ENCODE data around the gene TRIO. TPM values are rescaled to one million over a fixed set of nuclear protein-coding genes. Genes with fewer than 3 reads are reported as not detected.

Gene TRIO
- polyA plus RNA-seq, 1 donor (not counting 4 experiments of a cell fraction or from before 2014, with no cell fraction given), result 57.2 TPM

GRCh38 chr5:14242871-14243383 lies 99.8 kb downstream of the TRIO start:
- H3K79me2 ChIP-seq (ENCODE audit: control insufficient read depth, insufficient read depth, low read length), result peaks cover 100% of the 10 kb centered on the region
- no peak overlapping the region for H3K4me2 ChIP-seq (ENCODE audit: control insufficient read depth, extremely low read depth, insufficient read depth, low read depth, low read length)
- H4K20me1 ChIP-seq (ENCODE audit: control insufficient read depth, extremely low read depth, insufficient read depth, low read length), result peaks cover 25% of the 10 kb centered on the region
- no peaks in the 10 kb centered on the region for H3K9me3 ChIP-seq (ENCODE audit: control insufficient read depth, low read depth, low read length)
- DNase-seq (ENCODE audit: low read depth, low spot score), result no peak
- no peak overlapping the region for H3K9ac ChIP-seq (ENCODE audit: control insufficient read depth, extremely low read depth, insufficient read depth, low read length)
- peaks cover 3 to 4% of the 10 kb centered on the region in 2 experiments for H3K36me3 ChIP-seq (ENCODE audit: control insufficient read depth in 2 of 2, extremely low read depth in 1 of 2, insufficient read depth in 2 of 2, low read length in 2 of 2)
- H3K27me3 ChIP-seq (ENCODE audit: control insufficient read depth, extremely low read depth, insufficient read depth, low read length), result no peaks in the 10 kb centered on the region
- H2AFZ ChIP-seq (ENCODE audit: control insufficient read depth, low read length), result no peak overlapping the region
- H3K27ac ChIP-seq (ENCODE audit: control insufficient read depth, insufficient read depth, low read length), result no peak overlapping the region
- H3K4me1 ChIP-seq (ENCODE audit: control insufficient read depth, extremely low read depth, insufficient read depth, low read length), result no peaks in the 10 kb centered on the region
- H3K4me3 ChIP-seq (ENCODE audit: control insufficient read depth in 2 of 3, extremely low read depth in 1 of 3, insufficient read depth in 2 of 3, low read depth in 1 of 3, low read length in 3 of 3), result no peak overlapping the region
- TF ChIP-seq EZH2 (IDR thresholded peaks at IDR 0.05; ENCODE audit: low read length) (no peak), CTCF (optimal IDR thresholded peaks at IDR 0.05 in 1 of 3, IDR thresholded peaks at IDR 0.05 in 1 of 3, conservative IDR thresholded peaks at IDR 0.05 in 1 of 3; ENCODE audit: extremely low read depth in 1 of 3, insufficient read depth in 2 of 3, low read length in 3 of 3) (no peak)
- FAIRE-seq, result no peak
- peaks cover 3% of the 10 kb centered on the region for H3K9me1 ChIP-seq (ENCODE audit: control insufficient read depth, extremely low read depth, insufficient read depth, low read length)
- dilution Hi-C loops (cut with MboI; ENCODE audit: extremely low pct_ligation_motif_present, low sequenced_read_pairs), result no loop called here

DNA sequence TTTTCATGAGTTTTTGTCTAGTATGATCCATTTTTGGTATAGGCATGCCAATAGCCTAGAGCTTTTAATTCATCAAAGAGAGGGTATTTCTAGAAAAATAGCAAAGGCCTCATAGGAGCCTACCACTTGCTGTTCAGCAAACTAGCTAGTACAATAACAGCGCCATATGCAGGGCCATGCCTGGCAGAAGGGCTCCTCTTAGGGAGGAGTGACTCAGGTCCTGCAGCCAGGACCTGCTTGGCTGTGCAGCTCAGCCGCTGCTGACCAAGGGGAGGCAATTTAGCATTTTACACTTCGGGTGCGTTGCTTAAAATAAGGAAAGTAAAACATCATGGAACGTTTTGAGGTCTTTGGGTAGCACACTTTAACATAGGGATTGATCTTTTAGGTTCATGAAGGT lies 100.6 kb downstream of the TRIO start:
- H3K27ac ChIP-seq (ENCODE audit: control insufficient read depth, insufficient read depth, low read length), result no peak overlapping the region
- H3K9ac ChIP-seq (ENCODE audit: control insufficient read depth, extremely low read depth, insufficient read depth, low read length), result no peak overlapping the region
- no peak overlapping the region for H3K4me2 ChIP-seq (ENCODE audit: control insufficient read depth, extremely low read depth, insufficient read depth, low read depth, low read length)
- no peak overlapping the region for H2AFZ ChIP-seq (ENCODE audit: control insufficient read depth, low read length)
- peaks cover 3 to 4% of the 10 kb centered on the region in 2 experiments for H3K36me3 ChIP-seq (ENCODE audit: control insufficient read depth in 2 of 2, extremely low read depth in 1 of 2, insufficient read depth in 2 of 2, low read length in 2 of 2)
- no peaks in the 10 kb centered on the region for H3K27me3 ChIP-seq (ENCODE audit: control insufficient read depth, extremely low read depth, insufficient read depth, low read length)
- H3K9me1 ChIP-seq (ENCODE audit: control insufficient read depth, extremely low read depth, insufficient read depth, low read length), result peaks cover 3% of the 10 kb centered on the region
- H3K9me3 ChIP-seq (ENCODE audit: control insufficient read depth, low read depth, low read length), result no peaks in the 10 kb centered on the region
- TF ChIP-seq CTCF (optimal IDR thresholded peaks at IDR 0.05 in 1 of 3, IDR thresholded peaks at IDR 0.05 in 1 of 3, conservative IDR thresholded peaks at IDR 0.05 in 1 of 3; ENCODE audit: extremely low read depth in 1 of 3, insufficient read depth in 2 of 3, low read length in 3 of 3) (no peak), EZH2 (IDR thresholded peaks at IDR 0.05; ENCODE audit: low read length) (no peak)
- peaks cover 100% of the 10 kb centered on the region for H3K79me2 ChIP-seq (ENCODE audit: control insufficient read depth, insufficient read depth, low read length)
- no peaks in the 10 kb centered on the region for H3K4me1 ChIP-seq (ENCODE audit: control insufficient read depth, extremely low read depth, insufficient read depth, low read length)
- no peak overlapping the region for H3K4me3 ChIP-seq (ENCODE audit: control insufficient read depth in 2 of 3, extremely low read depth in 1 of 3, insufficient read depth in 2 of 3, low read depth in 1 of 3, low read length in 3 of 3)
- no peak for FAIRE-seq
- DNase-seq (ENCODE audit: low read depth, low spot score), result no peak
- H4K20me1 ChIP-seq (ENCODE audit: control insufficient read depth, extremely low read depth, insufficient read depth, low read length), result peaks cover 31% of the 10 kb centered on the region
- dilution Hi-C loops (cut with MboI; ENCODE audit: extremely low pct_ligation_motif_present, low sequenced_read_pairs), result no loop called here

Data from keratinocyte (primary cell).